ENCODE data around the gene SESN1. TPM values are rescaled to one million over a fixed set of nuclear protein-coding genes. Genes with fewer than 3 reads are reported as not detected.

The SESN1 gene
- polyA plus RNA-seq, 3 donors: 1.8 to 21.0 (median 3.1) TPM

GRCh38 chr6:108951351-108951953 lies 143.2 kb downstream of the SESN1 start:
- H3K27ac ChIP-seq (ENCODE audit: low read depth in 1 of 2, low read length in 2 of 2): no peak overlapping the region
- TF ChIP-seq CTCF (IDR thresholded peaks at IDR 0.05): no peak

GRCh38 chr6:108948181-108948661 lies 146.4 kb downstream of the SESN1 start:
- H3K4me2 ChIP-seq (replicated peaks; ENCODE audit: extremely low read depth, low read length, poor library complexity, severe bottlenecking): no peak overlapping the region
- H3K9ac ChIP-seq (ENCODE audit: insufficient read depth, low read length, poor library complexity, severe bottlenecking): no peak overlapping the region
- intact Hi-C loops (cut with micrococcal nuclease): no loop called here
- Mint-ChIP-seq H3K27me3 (ENCODE audit: low read depth in 3 of 3) (peaks cover 0 to 2% (median 2%) of the 10 kb centered on the region in 3 donors), H3K4me1 (peaks cover 32% of the 10 kb centered on the region), H3K27ac (peak overlapping the region in 1 of 7 donors; percentile 21), H3K4me3 (no peak overlapping the region), H3K36me3 (no peaks in the 10 kb centered on the region), H3K9me3 (no peaks in the 10 kb centered on the region)
- no peaks in the 10 kb centered on the region for H3K27me3 ChIP-seq (ENCODE audit: control insufficient read depth in 2 of 2, insufficient read depth in 2 of 2, low read length in 2 of 2)
- H4K20me1 ChIP-seq (ENCODE audit: insufficient read depth, low read length): no peaks in the 10 kb centered on the region
- H3K4me1 ChIP-seq (ENCODE audit: control insufficient read depth in 1 of 2, insufficient read depth in 2 of 2, low read length in 2 of 2): peaks cover 11 to 13% of the 10 kb centered on the region in 2 donors
- H2AFZ ChIP-seq (ENCODE audit: insufficient read depth, low read depth, low read length, poor library complexity, severe bottlenecking): peak overlapping the region; percentile 19
- no peaks in the 10 kb centered on the region for H3K36me3 ChIP-seq (replicated peaks in 1 of 2; ENCODE audit: control insufficient read depth in 1 of 2, insufficient read depth in 2 of 2, low read length in 2 of 2)
- H3K27ac ChIP-seq (ENCODE audit: low read depth in 1 of 2, low read length in 2 of 2): no peak overlapping the region
- H3K9me3 ChIP-seq (replicated peaks in 1 of 2; ENCODE audit: control insufficient read depth in 1 of 2, insufficient read depth in 1 of 2, low read length in 2 of 2): no peaks in the 10 kb centered on the region
- no peaks in the 10 kb centered on the region for H3K79me2 ChIP-seq (ENCODE audit: insufficient read depth, low read length)
- no peak overlapping the region for H3K4me3 ChIP-seq (replicated peaks in 1 of 3; ENCODE audit: low read depth in 2 of 3, low read length in 3 of 3)
- WGBS (ENCODE audit: insufficient coverage): 100% methylated on average over 1 of the region's 7 CpGs
- no peak for TF ChIP-seq CTCF (IDR thresholded peaks at IDR 0.05)
- no peak for DNase-seq

More at GRCh38 chr6:108951351-108951953, 143.2 kb downstream of the SESN1 start:
- Histone ChIP-seq H4K20me1 (ENCODE audit: insufficient read depth, low read length) (no peaks in the 10 kb centered on the region), H3K27me3 (ENCODE audit: control insufficient read depth in 2 of 2, insufficient read depth in 2 of 2, low read length in 2 of 2) (no peaks in the 10 kb centered on the region), H3K9me3 (replicated peaks in 1 of 2; ENCODE audit: control insufficient read depth in 1 of 2, insufficient read depth in 1 of 2, low read length in 2 of 2) (no peaks in the 10 kb centered on the region), H3K36me3 (replicated peaks in 1 of 2; ENCODE audit: control insufficient read depth in 1 of 2, insufficient read depth in 2 of 2, low read length in 2 of 2) (no peaks in the 10 kb centered on the region), H3K9ac (ENCODE audit: insufficient read depth, low read length, poor library complexity, severe bottlenecking) (no peak overlapping the region), H3K79me2 (ENCODE audit: insufficient read depth, low read length) (no peaks in the 10 kb centered on the region), H3K4me3 (replicated peaks in 1 of 3; ENCODE audit: low read depth in 2 of 3, low read length in 3 of 3) (no peak overlapping the region), H2AFZ (ENCODE audit: insufficient read depth, low read depth, low read length, poor library complexity, severe bottlenecking) (no peak overlapping the region), H3K4me2 (replicated peaks; ENCODE audit: extremely low read depth, low read length, poor library complexity, severe bottlenecking) (no peak overlapping the region), H3K4me1 (ENCODE audit: control insufficient read depth in 1 of 2, insufficient read depth in 2 of 2, low read length in 2 of 2) (peaks cover 13 to 18% of the 10 kb centered on the region in 2 donors)
- WGBS (ENCODE audit: insufficient coverage): 71% methylated on average over 10 of the region's 16 CpGs
- Mint-ChIP-seq H3K4me1 (peaks cover 45% of the 10 kb centered on the region), H3K36me3 (no peaks in the 10 kb centered on the region), H3K9me3 (peaks cover 0 to 6% (median 4%) of the 10 kb centered on the region in 7 donors), H3K27me3 (ENCODE audit: low read depth in 3 of 3) (peaks cover 0 to 2% (median 2%) of the 10 kb centered on the region in 3 donors), H3K4me3 (no peak overlapping the region), H3K27ac (no peak overlapping the region)
- intact Hi-C loops (cut with micrococcal nuclease): no loop called here
- peak in 1 of 3 donors; percentile 12 for DNase-seq
